K562 (cell line): Measurements from ENCODE around the gene RPS4Y1. TPM values are rescaled to one million over a fixed set of nuclear protein-coding genes. Genes with fewer than 3 reads are reported as not detected.

Experiments used
- ATAC-seq: fragments of 200-7000 bp; cut with Tn5 transposase; 3 replicates; pipeline ENCODE4 v1.9.1; 2020; ENCODE audit warnings: moderate library complexity
- BruUV-seq: library from RNA; stranded (reverse); fragments of 400-500 nt; replicated peaks from 2 replicates; lab custom pipeline; 2021; lab: Mats Ljungman, UMichigan
- CTCF ChIA-PET: fragments of 300-600 bp; formaldehyde crosslinking; extraction: SDS; loops from one replicate; lab custom pipeline; 2021; ENCODE audit warnings: low intra/inter-chr PET ratio; lab: Yijun Ruan, JAX
- POLR2A ChIA-PET: fragments of 300-600, 350-650 bp; sonication (Branson Sonifier 250); formaldehyde crosslinking; extraction: SDS; loops from one replicate; lab custom pipeline; 2021; ENCODE audit warnings: antibody characterized with exemption, inconsistent platforms; lab: Yijun Ruan, JAX
- DNase-seq, 4 experiments: peaks; one replicate each; pipeline versions ENCODE4 v3.0.0 to v3.0.0-alpha.2; 2011 to 2018; ENCODE audit warnings: low spot score in 3 of 4, mixed read lengths in 3 of 4; ENCODE audit errors: extremely low read depth in 1 of 4
- FAIRE-seq: peaks from 2 replicates; lab custom pipeline; 2011; peaks lifted over from hg19 to GRCh38; lab: Jason Lieb, UNC
- H2AFZ ChIP-seq: 2 replicates; pipeline ENCODE4 v1.6.0; 2011; ENCODE audit warnings: low read depth, low read length, control low read depth, inconsistent platforms
- H3K27ac ChIP-seq: fragments of 200-600 bp; 3 replicates; pipeline ENCODE4 v1.8.0; 2011; ENCODE audit warnings: low read depth, mild to moderate bottlenecking, control low read depth, inconsistent platforms, low read length, moderate library complexity, mixed read lengths; ENCODE audit errors: extremely low read depth
- H3K27me3 ChIP-seq, 2 experiments: fragments of 300-600 bp in 1 of 2; 2 replicates in 1 of 2; 3 replicates in 1 of 2; pipeline versions ENCODE4 v1.6.0 to v1.8.0; 2011; ENCODE audit warnings: inconsistent platforms in 2 of 2, low read length in 2 of 2, mild to moderate bottlenecking in 1 of 2, mixed read lengths in 1 of 2, moderate library complexity in 1 of 2; ENCODE audit not compliant: control insufficient read depth in 2 of 2, insufficient read depth in 2 of 2
- H3K36me3 ChIP-seq: fragments of 300-600 bp; 3 replicates; pipeline ENCODE4 v1.8.0; 2011; ENCODE audit warnings: mild to moderate bottlenecking, low read length, inconsistent platforms; ENCODE audit not compliant: control insufficient read depth, insufficient read depth
- H3K4me1 ChIP-seq, 2 experiments: fragments of 200-600 bp in 1 of 2; replicated peaks in 1 of 2; 2 replicates in 1 of 2; 3 replicates in 1 of 2; pipeline versions ENCODE4 v1.5.1 to v1.8.0; 2011; ENCODE audit warnings: inconsistent platforms in 2 of 2, low read length in 2 of 2, mild to moderate bottlenecking in 1 of 2, mixed read lengths in 1 of 2, moderate library complexity in 1 of 2; ENCODE audit not compliant: control insufficient read depth in 2 of 2, insufficient read depth in 2 of 2
- H3K4me2 ChIP-seq: 2 replicates; pipeline ENCODE4 v1.6.1; 2011; ENCODE audit warnings: low read length, control low read depth, inconsistent platforms, mixed read lengths; ENCODE audit not compliant: insufficient read depth
- H3K4me3 ChIP-seq: fragments of 200-600 bp; sonication (generic), shearing (Covaris generic); 2 replicates; pipeline ENCODE4 v1.5.1; 2016; ENCODE audit warnings: control low read depth, inconsistent platforms
- H3K79me2 ChIP-seq: fragments of 200-600 bp; 3 replicates; pipeline ENCODE4 v1.8.0; 2011; ENCODE audit warnings: low read length, inconsistent platforms; ENCODE audit not compliant: control insufficient read depth, insufficient read depth
- H3K9ac ChIP-seq, 2 experiments: 2 replicates each; pipeline versions ENCODE4 v1.6.0 to v1.6.1; 2011; ENCODE audit warnings: low read depth in 2 of 2, low read length in 2 of 2, control low read depth in 1 of 2, inconsistent platforms in 1 of 2, mild to moderate bottlenecking in 1 of 2, mixed read lengths in 1 of 2; ENCODE audit not compliant: insufficient read depth in 1 of 2
- H3K9me1 ChIP-seq: one replicate; pipeline ENCODE4 v1.6.0; 2011; ENCODE audit warnings: inconsistent platforms, mild to moderate bottlenecking, low read length, moderate library complexity; ENCODE audit not compliant: control insufficient read depth, insufficient read depth
- H3K9me3 ChIP-seq: replicated peaks from 2 replicates; pipeline ENCODE4 v1.5.1; 2011; ENCODE audit warnings: low read depth, low read length, inconsistent platforms; ENCODE audit not compliant: control insufficient read depth, insufficient read depth
- H4K20me1 ChIP-seq: replicated peaks from 2 replicates; pipeline ENCODE4 v1.6.1; 2011; ENCODE audit warnings: low read length, inconsistent platforms, mixed read lengths; ENCODE audit not compliant: control insufficient read depth, insufficient read depth
- CCNT2 ChIP-seq: IDR thresholded peaks from 2 replicates; pipeline ENCODE4 v1.6.1; 2011; ENCODE audit warnings: borderline replicate concordance, low read depth, mild to moderate bottlenecking, moderate library complexity, mixed read lengths, low read length; ENCODE audit not compliant: insufficient read length; ENCODE audit errors: extremely low read depth
- CHCHD3 ChIP-seq: fragments of 250-450 bp; sonication (Bioruptor Pico); IDR thresholded peaks from 2 replicates; pipeline ENCODE4 v2.1.2; 2022; ENCODE audit warnings: mild to moderate bottlenecking
- DNMT1 ChIP-seq: fragments of 450-650 bp; IDR thresholded peaks from 2 replicates; pipeline ENCODE4 v1.6.1; 2016; ENCODE audit warnings: antibody characterized with exemption, mild to moderate bottlenecking
- ELF1 ChIP-seq: fragments of 200-800 bp; sonication (Bioruptor generic); IDR thresholded peaks from 2 replicates; pipeline ENCODE4 v1.6.1; 2016; ENCODE audit warnings: missing genetic modification characterization, missing compliant biosample characterization
- MLLT1 ChIP-seq, 2 experiments: fragments of 450-650 bp; IDR thresholded peaks; 2 replicates each; pipeline ENCODE4 v1.6.1; 2016
- MXD1 ChIP-seq: fragments of 250-450 bp; sonication (Bioruptor Pico); IDR thresholded peaks from 2 replicates; pipeline ENCODE4 v1.8.0; 2021; ENCODE audit warnings: borderline replicate concordance, mild to moderate bottlenecking, moderate library complexity; ENCODE audit not compliant: poor library complexity, severe bottlenecking
- RBM17 ChIP-seq: fragments of 200-400 bp; formaldehyde crosslinking; IDR thresholded peaks from 2 replicates; pipeline ENCODE4 v1.6.1; 2017; ENCODE audit warnings: low read depth, mild to moderate bottlenecking, low read length, borderline replicate concordance
- SFPQ ChIP-seq: fragments of 200-400 bp; formaldehyde crosslinking; IDR thresholded peaks from 2 replicates; pipeline ENCODE4 v1.6.1; 2017; ENCODE audit warnings: mild to moderate bottlenecking, low read depth, low read length, moderate library complexity
- SMARCA5 ChIP-seq: fragments of 450-650 bp; IDR thresholded peaks from 2 replicates; pipeline ENCODE4 v1.6.1; 2016
- TRIM24 ChIP-seq, 2 experiments: fragments of 450-650 bp; IDR thresholded peaks; 2 replicates each; pipeline ENCODE4 v1.6.1; 2016
- WHSC1 ChIP-seq: IDR thresholded peaks from one replicate; pipeline ENCODE4 v1.6.1; 2012; ENCODE audit warnings: low read length, control low read depth, inconsistent platforms
- ZNF224 ChIP-seq: sonication (generic); formaldehyde crosslinking; IDR thresholded peaks from 2 replicates; pipeline ENCODE4 v1.8.0; 2022; ENCODE audit warnings: mild to moderate bottlenecking, missing genetic modification reagents
- ZNF696 ChIP-seq: fragments of 250-450 bp; sonication (Bioruptor Pico); conservative IDR thresholded peaks from 2 replicates; pipeline ENCODE4 v1.4.0; 2020; ENCODE audit warnings: mild to moderate bottlenecking, moderate library complexity
- WGBS: fragments of 100-300 bp; shearing (Covaris generic); methylation state at CpG from one replicate; pipeline ENCODE4 v1.1.6; 2016; ENCODE audit warnings: low coverage, mixed read lengths; ENCODE audit not compliant: insufficient coverage; ENCODE audit errors: missing lambda C conversion rate; 5-methylcytosine and 5-hydroxymethylcytosine counted together
- in situ Hi-C: fragments of 300-500 bp; cut with MboI; formaldehyde crosslinking; loops from 4 replicates; pipeline ENCODE4 v1.15.0; 2018; ENCODE audit warnings: inconsistent platforms, mixed read lengths
- intact Hi-C: fragments of 100-400 bp; cut with micrococcal nuclease; formaldehyde crosslinking; loops from 2 replicates; pipeline ENCODE4 v1.14.2; 2022
- polyA plus RNA-seq, 8 experiments: library from polyadenylated mRNA; depleted of rRNA in 4 of 8; stranded (reverse) in 5 of 8; unstranded in 3 of 8; fragments of >200 nt; fragmentation: Nextera tagmentation in 2 of 8; fragmentation: Illumina TruSeq in 1 of 8; extraction: Ambion mirVana in 2 of 8; extraction: Trizol in 1 of 8; gene quantifications; 2 replicates each; pipeline versions ENCODE4 v1.2.1 to v1.2.3, GENCODE V29; 2011 to 2014; ENCODE audit warnings: inconsistent platforms in 1 of 8, missing spikeins in 1 of 8
- total RNA-seq, 7 experiments: library from RNA; depleted of rRNA in 6 of 7; stranded (reverse); fragments of >200 nt in 6 of 7; fragmentation: Illumina TruSeq in 2 of 7; extraction: Trizol in 2 of 7; gene quantifications; 2 replicates each; pipeline versions ENCODE4 v1.2.1 to v1.2.3, GENCODE V29; 2011 to 2021; ENCODE audit warnings: low replicate concordance in 1 of 7
- TF ChIP-seq, protein P1 (sequence below): IDR thresholded peaks from 3 replicates; pipeline ENCODE4 v1.6.1; 2011; ENCODE audit warnings: borderline replicate concordance, mild to moderate bottlenecking; ENCODE audit not compliant: insufficient read length, insufficient read depth
- TF ChIP-seq, protein P2 (sequence below): conservative IDR thresholded peaks from 2 replicates; pipeline ENCODE4 v1.6.1; 2011; ENCODE audit warnings: low read depth, mild to moderate bottlenecking, low read length; ENCODE audit not compliant: control insufficient read depth

RPS4Y1 gene
- total and polyA plus RNA-seq, 9 of the 15 experiments (the other 6 are each of a cell fraction or from before 2014, with no cell fraction given): 0.40 TPM; not detected in 8

DNA sequence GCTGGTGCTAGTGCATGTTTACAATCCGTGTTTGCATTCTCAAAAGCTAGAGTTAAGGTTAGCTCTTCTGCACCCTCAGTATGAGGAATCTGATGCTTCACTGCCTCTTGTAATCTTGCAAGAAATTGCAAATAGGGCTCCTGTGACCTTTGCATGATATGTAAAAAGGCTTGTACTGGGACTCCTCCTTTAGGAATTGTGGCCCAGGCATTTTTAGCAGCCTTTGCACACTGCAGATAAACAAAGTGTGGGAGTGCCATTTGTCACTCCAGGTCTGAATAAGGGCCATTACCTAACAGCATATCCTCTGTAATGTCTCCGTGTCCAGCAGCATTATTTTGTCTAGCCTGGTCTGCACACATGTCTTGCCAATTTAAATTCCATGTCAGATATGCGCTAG, 44.5 kb downstream of the RPS4Y1 start:
- no TSS peak for BruUV-seq
- H3K4me2 ChIP-seq: no peak overlapping the region
- no peak for FAIRE-seq
- WGBS: no CpG with 5 or more reads among the region's 3 CpGs
- ChIA-PET CTCF (no interaction called here), POLR2A (no interaction called here)
- H3K9ac ChIP-seq: no peak overlapping the region
- H4K20me1 ChIP-seq: no peaks in the 10 kb centered on the region
- H3K4me3 ChIP-seq: no peak overlapping the region
- intact Hi-C loops (no loop called here), in situ Hi-C loops (no loop called here)
- H3K36me3 ChIP-seq: no peaks in the 10 kb centered on the region
- no peak overlapping the region for H2AFZ ChIP-seq
- no peaks in the 10 kb centered on the region for H3K9me3 ChIP-seq
- DNase-seq: no peak
- TF ChIP-seq, protein P1, sequence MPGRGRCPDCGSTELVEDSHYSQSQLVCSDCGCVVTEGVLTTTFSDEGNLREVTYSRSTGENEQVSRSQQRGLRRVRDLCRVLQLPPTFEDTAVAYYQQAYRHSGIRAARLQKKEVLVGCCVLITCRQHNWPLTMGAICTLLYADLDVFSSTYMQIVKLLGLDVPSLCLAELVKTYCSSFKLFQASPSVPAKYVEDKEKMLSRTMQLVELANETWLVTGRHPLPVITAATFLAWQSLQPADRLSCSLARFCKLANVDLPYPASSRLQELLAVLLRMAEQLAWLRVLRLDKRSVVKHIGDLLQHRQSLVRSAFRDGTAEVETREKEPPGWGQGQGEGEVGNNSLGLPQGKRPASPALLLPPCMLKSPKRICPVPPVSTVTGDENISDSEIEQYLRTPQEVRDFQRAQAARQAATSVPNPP: no peak
- no peak for TF ChIP-seq ZNF224 (CRISPR knock-in tag)
- TF ChIP-seq ZNF696 (CRISPR knock-in tag): no peak
- TF ChIP-seq SMARCA5: no peak
- no peak for TF ChIP-seq CCNT2
- no peak for TF ChIP-seq ELF1
- TF ChIP-seq RBM17: no peak
- TF ChIP-seq MXD1 (CRISPR knock-in tag): no peak
- TF ChIP-seq SFPQ: no peak
- no peak for TF ChIP-seq WHSC1
- TF ChIP-seq, protein P2, sequence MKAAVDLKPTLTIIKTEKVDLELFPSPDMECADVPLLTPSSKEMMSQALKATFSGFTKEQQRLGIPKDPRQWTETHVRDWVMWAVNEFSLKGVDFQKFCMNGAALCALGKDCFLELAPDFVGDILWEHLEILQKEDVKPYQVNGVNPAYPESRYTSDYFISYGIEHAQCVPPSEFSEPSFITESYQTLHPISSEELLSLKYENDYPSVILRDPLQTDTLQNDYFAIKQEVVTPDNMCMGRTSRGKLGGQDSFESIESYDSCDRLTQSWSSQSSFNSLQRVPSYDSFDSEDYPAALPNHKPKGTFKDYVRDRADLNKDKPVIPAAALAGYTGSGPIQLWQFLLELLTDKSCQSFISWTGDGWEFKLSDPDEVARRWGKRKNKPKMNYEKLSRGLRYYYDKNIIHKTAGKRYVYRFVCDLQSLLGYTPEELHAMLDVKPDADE: no peak
- TF ChIP-seq DNMT1: no peak
- TF ChIP-seq CHCHD3: no peak
- TF ChIP-seq TRIM24 (IDR thresholded peaks at IDR 0.05): no peak
- TF ChIP-seq MLLT1 (IDR thresholded peaks at IDR 0.05): no peak
- H3K27ac ChIP-seq: no peak overlapping the region
- no peaks in the 10 kb centered on the region for H3K4me1 ChIP-seq
- H3K9me1 ChIP-seq: no peaks in the 10 kb centered on the region
- ATAC-seq: no peak
- H3K79me2 ChIP-seq: no peaks in the 10 kb centered on the region
- no peaks in the 10 kb centered on the region for H3K27me3 ChIP-seq
